ENCODE data around the gene WFS1. TPM values are rescaled to one million over a fixed set of nuclear protein-coding genes. Genes with fewer than 3 reads are reported as not detected.
A peak's percentile ranks its signal among the peaks of the same experiment; 100 is the strongest.

Gene WFS1
- total RNA-seq, 4 donors from 2014 or later: 95.7 to 137 (median 101) TPM

- no peak for TF ChIP-seq EP300 (IDR thresholded peaks at IDR 0.05)
- TF ChIP-seq POLR2AphosphoS5 (IDR thresholded peaks at IDR 0.05): no peak
- TF ChIP-seq, protein P1, sequence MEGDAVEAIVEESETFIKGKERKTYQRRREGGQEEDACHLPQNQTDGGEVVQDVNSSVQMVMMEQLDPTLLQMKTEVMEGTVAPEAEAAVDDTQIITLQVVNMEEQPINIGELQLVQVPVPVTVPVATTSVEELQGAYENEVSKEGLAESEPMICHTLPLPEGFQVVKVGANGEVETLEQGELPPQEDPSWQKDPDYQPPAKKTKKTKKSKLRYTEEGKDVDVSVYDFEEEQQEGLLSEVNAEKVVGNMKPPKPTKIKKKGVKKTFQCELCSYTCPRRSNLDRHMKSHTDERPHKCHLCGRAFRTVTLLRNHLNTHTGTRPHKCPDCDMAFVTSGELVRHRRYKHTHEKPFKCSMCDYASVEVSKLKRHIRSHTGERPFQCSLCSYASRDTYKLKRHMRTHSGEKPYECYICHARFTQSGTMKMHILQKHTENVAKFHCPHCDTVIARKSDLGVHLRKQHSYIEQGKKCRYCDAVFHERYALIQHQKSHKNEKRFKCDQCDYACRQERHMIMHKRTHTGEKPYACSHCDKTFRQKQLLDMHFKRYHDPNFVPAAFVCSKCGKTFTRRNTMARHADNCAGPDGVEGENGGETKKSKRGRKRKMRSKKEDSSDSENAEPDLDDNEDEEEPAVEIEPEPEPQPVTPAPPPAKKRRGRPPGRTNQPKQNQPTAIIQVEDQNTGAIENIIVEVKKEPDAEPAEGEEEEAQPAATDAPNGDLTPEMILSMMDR (IDR thresholded peaks at IDR 0.05): no peak
- TF ChIP-seq POLR2A (IDR thresholded peaks at IDR 0.05): no peak
- Histone ChIP-seq H3K4me3 (no peak overlapping the region), H3K27ac (no peak overlapping the region), H3K4me1 (no peaks in the 10 kb centered on the region), H3K9me3 (peaks cover 0 to 6% (median 0%) of the 10 kb centered on the region in 3 donors), H3K36me3 (no peaks in the 10 kb centered on the region), H3K27me3 (peaks cover 20% of the 10 kb centered on the region)
- WGBS, 2 donors (ENCODE audit: low coverage in 1 of 2): 77 to 100% methylated on average over 1 to 2 of the region's 2 CpGs
- ATAC-seq: no peak
Measured at GRCh38 chr4:6321361-6321760, 51.7 kb downstream of the WFS1 start.

GRCh38 chr4:6322067-6322760, 52.6 kb downstream of the WFS1 start:
- Histone ChIP-seq H3K27me3 (peaks cover 17% of the 10 kb centered on the region), H3K9me3 (peaks cover 0 to 6% (median 0%) of the 10 kb centered on the region in 3 donors)
- WGBS, 2 donors (ENCODE audit: low coverage in 1 of 2): 81 to 94% methylated on average over 7 of the region's 23 CpGs

DNA sequence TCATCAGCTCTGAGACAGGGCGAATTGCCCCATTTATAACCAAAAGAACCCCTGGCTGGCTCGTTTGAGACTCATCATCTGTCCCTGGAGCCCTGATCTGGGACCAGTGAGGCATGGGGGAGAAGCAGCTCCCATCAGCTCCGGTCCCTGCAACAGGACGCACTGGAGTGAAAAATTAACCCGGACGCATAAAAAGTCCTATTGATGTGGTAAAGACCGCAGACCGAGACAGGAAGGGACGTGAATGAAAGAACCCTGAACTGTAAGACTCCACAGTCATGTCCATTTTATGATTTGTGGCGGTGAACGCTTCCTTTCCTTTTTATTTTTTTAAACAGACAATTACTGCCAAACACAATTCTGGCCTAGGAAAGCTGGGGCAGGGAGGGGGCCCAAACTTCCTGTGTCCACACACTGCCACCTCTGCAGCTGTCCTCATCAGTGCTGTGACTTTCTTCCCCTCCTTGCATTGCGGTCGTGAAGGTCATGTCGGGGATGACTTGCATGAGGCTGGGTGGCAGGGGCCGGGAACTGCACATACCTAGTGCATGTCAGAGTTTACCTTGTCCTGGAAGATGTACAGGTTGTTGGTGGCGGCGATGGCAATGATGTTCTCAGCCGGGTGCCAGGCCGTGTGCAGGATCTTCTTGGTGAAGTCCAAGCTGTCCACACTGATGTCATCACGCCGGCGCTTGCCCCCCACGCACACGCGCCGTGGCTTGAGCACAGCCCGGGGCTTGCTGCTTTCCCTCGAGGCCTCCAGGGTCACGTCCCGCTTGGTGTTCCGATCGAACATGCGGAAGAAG, 53.3 kb downstream of the WFS1 start:
- no peak overlapping the region for H3K27ac ChIP-seq
- TF ChIP-seq POLR2AphosphoS5 (IDR thresholded peaks at IDR 0.05) (no peak), POLR2A (IDR thresholded peaks at IDR 0.05) (no peak)
- TF ChIP-seq, protein P1 (IDR thresholded peaks at IDR 0.05): no peak
- no peak for ATAC-seq
- H3K4me1 ChIP-seq: no peaks in the 10 kb centered on the region
- no peaks in the 10 kb centered on the region for H3K36me3 ChIP-seq
- peaks cover 0 to 6% (median 0%) of the 10 kb centered on the region in 3 donors for H3K9me3 ChIP-seq
- no peak overlapping the region for H3K4me3 ChIP-seq
- WGBS, 2 donors (ENCODE audit: low coverage in 1 of 2): 62 to 66% methylated on average over 10 to 13 of the region's 33 CpGs
- peaks cover 16% of the 10 kb centered on the region for H3K27me3 ChIP-seq

More at GRCh38 chr4:6322067-6322760, 52.6 kb downstream of the WFS1 start:
- Histone ChIP-seq H3K4me1 (no peaks in the 10 kb centered on the region), H3K27ac (no peak overlapping the region), H3K4me3 (no peak overlapping the region), H3K36me3 (no peaks in the 10 kb centered on the region)
- no peak for TF ChIP-seq POLR2A (IDR thresholded peaks at IDR 0.05)
- TF ChIP-seq, protein P1 (IDR thresholded peaks at IDR 0.05): no peak
- TF ChIP-seq POLR2AphosphoS5 (IDR thresholded peaks at IDR 0.05): no peak
- TF ChIP-seq EP300 (IDR thresholded peaks at IDR 0.05): no peak
- no peak for ATAC-seq

DNA sequence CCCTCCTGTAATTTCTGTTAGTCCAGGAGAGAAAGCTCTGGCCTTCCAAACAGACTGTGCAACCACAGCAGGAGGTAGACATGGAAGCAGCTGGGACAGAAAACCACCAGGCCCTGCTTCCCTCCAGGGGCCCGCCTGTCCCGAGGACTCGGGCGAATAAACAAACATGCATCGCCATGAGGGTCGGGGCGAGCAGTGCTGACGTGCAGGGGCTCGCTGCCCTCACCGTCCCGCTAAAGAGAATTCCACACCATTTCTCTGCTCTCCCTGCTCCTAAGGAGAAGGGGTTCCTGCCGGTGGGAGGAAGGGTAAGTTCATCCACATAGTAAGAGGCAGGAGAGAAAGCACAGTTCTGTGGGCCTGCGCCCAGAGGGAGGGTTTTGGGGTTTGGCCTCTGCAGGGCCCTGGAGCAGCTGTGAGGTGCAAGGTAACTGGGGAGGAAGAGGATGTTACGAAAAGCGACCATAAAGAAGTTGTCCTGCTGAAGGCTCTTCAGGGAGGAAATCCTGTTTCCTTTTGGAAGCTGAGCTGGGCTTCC, 54.9 kb downstream of the WFS1 start:
- Histone ChIP-seq H3K27me3 (peaks cover 20% of the 10 kb centered on the region), H3K9me3 (peaks cover 0 to 6% (median 0%) of the 10 kb centered on the region in 3 donors), H3K4me3 (no peak overlapping the region), H3K4me1 (no peaks in the 10 kb centered on the region), H3K36me3 (no peaks in the 10 kb centered on the region), H3K27ac (peak overlapping the region in 1 of 4 donors; percentile 14)
- peak; percentile 2 for ATAC-seq
- WGBS, 2 donors (ENCODE audit: low coverage in 1 of 2): 44% methylated on average over 3 of the region's 15 CpGs; no CpG with 5 or more reads in 1 of the 2 donors
- TF ChIP-seq POLR2AphosphoS5 (IDR thresholded peaks at IDR 0.05): no peak
- TF ChIP-seq EP300 (IDR thresholded peaks at IDR 0.05): no peak
- TF ChIP-seq, protein P1 (IDR thresholded peaks at IDR 0.05): no peak
- no peak for TF ChIP-seq POLR2A (IDR thresholded peaks at IDR 0.05)
